Testis (tissue), 3 donors: Measurements from ENCODE around the gene SLC25A39. TPM values are rescaled to one million over a fixed set of nuclear protein-coding genes. Genes with fewer than 3 reads are reported as not detected.

Experiments used
- DNase-seq: peaks from one replicate; pipeline ENCODE4 v3.0.0-alpha.2; 2019
- H3K27ac ChIP-seq, 2 donors: fragments of 200-600 bp; sonication (generic); one replicate each; pipeline ENCODE4 v1.5.1; 2019
- H3K27me3 ChIP-seq: fragments of 200-600 bp; sonication (generic); one replicate; pipeline ENCODE4 v1.5.1; 2019
- H3K36me3 ChIP-seq: fragments of 200-600 bp; sonication (generic); one replicate; pipeline ENCODE4 v1.5.1; 2017; ENCODE audit warnings: low read depth; ENCODE audit errors: missing control alignments
- H3K4me1 ChIP-seq: fragments of 200-600 bp; sonication (generic); one replicate; pipeline ENCODE4 v1.5.1; 2019
- H3K4me3 ChIP-seq, 2 donors: fragments of 200-600 bp; sonication (generic); one replicate each; pipeline ENCODE4 v1.5.1; 2017 to 2019
- H3K9me3 ChIP-seq: fragments of 200-600 bp; sonication (generic); one replicate; pipeline ENCODE4 v1.5.1; 2017
- CTCF ChIP-seq, 3 experiments: fragments of 450-650 bp in 2 of 3; fragments of 200-600 bp in 1 of 3; sonication (generic) in 1 of 3; IDR thresholded peaks; one replicate each; pipeline ENCODE4 v1.5.1; 2016 to 2019; ENCODE audit warnings: antibody characterized with exemption in 3 of 3, mild to moderate bottlenecking in 2 of 3, moderate library complexity in 1 of 3
- POLR2A ChIP-seq: fragments of 450-650 bp; IDR thresholded peaks from one replicate; pipeline ENCODE4 v1.6.1; 2017; ENCODE audit warnings: antibody characterized with exemption, mild to moderate bottlenecking, moderate library complexity
- WGBS, 2 donors: methylation state at CpG; one replicate each; pipeline ENCODE4 v1.1.5; 2018; 5-methylcytosine and 5-hydroxymethylcytosine counted together
- intact Hi-C: fragments of 100-400 bp; cut with DNase I; formaldehyde crosslinking; loops from one replicate; pipeline ENCODE4 v1.15.1; 2023; ENCODE audit warnings: low total_unique reads
- polyA plus RNA-seq: library from polyadenylated mRNA; stranded (reverse); fragments of 350-450 nt; fragmentation: Illumina TruSeq; extraction: RNeasy Lipid Tissue Mini Kit (QIAGEN cat#74804); gene quantifications from one replicate; pipeline ENCODE4 v1.2.3, GENCODE V29; 2014; ENCODE audit warnings: low read depth, low replicate concordance; ENCODE audit not compliant: insufficient read depth
- total RNA-seq, 2 donors: library from RNA; depleted of rRNA; stranded (reverse); fragments of >200 nt; gene quantifications; one replicate each; pipeline ENCODE4 v1.2.3, GENCODE V29; 2016

SLC25A39 gene
- total and polyA plus RNA-seq, 3 donors from 2014 or later = 131 to 176 (median 141) TPM

DNA sequence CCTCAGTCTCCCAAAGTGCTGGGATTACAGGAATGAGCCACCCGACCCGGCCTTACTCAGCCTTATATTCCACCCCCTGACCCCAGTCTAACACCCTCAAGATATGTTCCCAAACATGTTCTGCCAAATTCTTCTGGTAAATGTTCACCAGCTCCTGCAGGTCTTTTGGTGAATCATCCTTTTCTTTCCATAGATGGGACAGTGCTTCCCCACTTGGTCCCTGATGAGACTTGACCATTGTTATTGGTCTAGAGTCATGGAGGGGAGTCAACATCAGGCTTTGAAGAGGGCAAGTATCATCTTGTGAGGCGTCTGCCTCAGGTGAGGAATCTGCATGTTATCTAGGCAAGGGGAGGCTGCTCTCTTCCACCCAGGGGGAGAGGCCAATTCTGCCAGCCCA lies 26.6 kb downstream of the SLC25A39 start:
- 87 to 94% methylated on average over 3 of the region's 3 CpGs for whole genome bisulfite sequencing, 2 donors
- Histone ChIP-seq H3K4me3 (no peak overlapping the region), H3K36me3 (no peaks in the 10 kb centered on the region), H3K9me3 (no peaks in the 10 kb centered on the region), H3K27me3 (no peaks in the 10 kb centered on the region), H3K4me1 (no peaks in the 10 kb centered on the region), H3K27ac (no peak overlapping the region)
- no peak for DNase-seq
- intact Hi-C loops = no loop called here
- TF ChIP-seq POLR2A (no peak), CTCF (IDR thresholded peaks at IDR 0.05) (no peak)

DNA sequence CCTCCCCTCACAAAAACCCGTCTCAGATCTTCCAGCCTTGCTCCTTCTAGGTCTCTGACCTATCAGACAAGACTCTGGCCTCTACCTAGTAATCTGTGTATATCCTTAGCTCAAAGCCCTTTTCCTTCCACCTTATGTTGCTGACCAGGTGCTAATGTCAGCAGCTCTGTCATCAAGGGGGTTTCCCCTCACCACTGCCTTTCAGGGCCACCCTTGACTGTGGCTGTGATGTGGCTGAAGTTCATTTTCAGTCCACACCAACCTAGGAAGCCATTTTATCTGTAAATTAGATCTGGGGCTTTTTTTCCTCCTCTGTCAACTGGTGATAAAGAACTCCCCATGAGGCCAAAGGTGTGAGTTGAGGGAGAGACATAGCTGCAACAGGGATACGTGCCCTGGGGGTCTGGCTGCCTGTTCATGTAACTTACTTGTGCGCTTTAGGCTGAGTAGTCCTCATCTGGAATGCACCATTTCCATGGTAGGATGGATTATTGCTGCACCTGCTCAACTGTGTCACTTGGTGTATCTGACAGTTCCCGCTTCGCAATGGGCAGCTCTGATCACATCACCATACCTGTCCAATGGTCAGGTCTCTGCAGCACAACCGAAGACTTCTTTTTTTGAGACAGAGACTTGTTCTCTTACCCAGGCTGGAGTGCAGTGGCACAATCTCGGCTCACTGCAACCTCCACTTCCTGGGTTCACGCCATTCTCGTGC lies 31.0 kb downstream of the SLC25A39 start:
- Histone ChIP-seq H3K27ac (no peak overlapping the region), H3K36me3 (no peaks in the 10 kb centered on the region), H3K4me3 (no peak overlapping the region), H3K4me1 (no peaks in the 10 kb centered on the region), H3K27me3 (no peaks in the 10 kb centered on the region), H3K9me3 (no peaks in the 10 kb centered on the region)
- TF ChIP-seq CTCF (IDR thresholded peaks at IDR 0.05) (no peak), POLR2A (no peak)
- no peak for DNase-seq
- intact Hi-C loops = no loop called here
- 95 to 96% methylated on average over 9 of the region's 9 CpGs for WGBS, 2 donors

- no peaks in the 10 kb centered on the region for H3K36me3 ChIP-seq
- WGBS, 2 donors = 77 to 83% methylated on average over 8 of the region's 8 CpGs
- no peak overlapping the region for H3K27ac ChIP-seq
- H3K27me3 ChIP-seq = no peaks in the 10 kb centered on the region
- intact Hi-C loops = no loop called here
- H3K4me1 ChIP-seq = no peaks in the 10 kb centered on the region
- H3K4me3 ChIP-seq = no peak overlapping the region
- no peaks in the 10 kb centered on the region for H3K9me3 ChIP-seq
- no peak for TF ChIP-seq CTCF (IDR thresholded peaks at IDR 0.05)
- TF ChIP-seq POLR2A = no peak
- no peak for DNase-seq
Measured at GRCh38 chr17:44287651-44288050, 37.0 kb downstream of the SLC25A39 start.

- TF ChIP-seq POLR2A (no peak), CTCF (IDR thresholded peaks at IDR 0.05) (no peak)
- no peaks in the 10 kb centered on the region for H3K9me3 ChIP-seq
- no peak overlapping the region for H3K27ac ChIP-seq
- DNase-seq = no peak
- intact Hi-C loops = no loop called here
- no peaks in the 10 kb centered on the region for H3K36me3 ChIP-seq
- no peaks in the 10 kb centered on the region for H3K27me3 ChIP-seq
- H3K4me3 ChIP-seq = no peak overlapping the region
- WGBS, 2 donors = 93 to 100% methylated on average over 4 of the region's 4 CpGs
- H3K4me1 ChIP-seq = peaks cover 24% of the 10 kb centered on the region
Measured at GRCh38 chr17:44284024-44284400, 40.6 kb downstream of the SLC25A39 start.

- no peaks in the 10 kb centered on the region for H3K36me3 ChIP-seq
- H3K4me1 ChIP-seq = peaks cover 24% of the 10 kb centered on the region
- H3K27ac ChIP-seq = no peak overlapping the region
- no peak overlapping the region for H3K4me3 ChIP-seq
- no peak for DNase-seq
- WGBS, 2 donors = 89 to 92% methylated on average over 8 of the region's 8 CpGs
- H3K27me3 ChIP-seq = no peaks in the 10 kb centered on the region
- TF ChIP-seq POLR2A = no peak
- no peak for TF ChIP-seq CTCF (IDR thresholded peaks at IDR 0.05)
- no peaks in the 10 kb centered on the region for H3K9me3 ChIP-seq
- intact Hi-C loops = no loop called here
Measured at GRCh38 chr17:44283344-44284023, 41.1 kb downstream of the SLC25A39 start.
